ENCODE measurements around the gene VWA2. TPM values are rescaled to one million over a fixed set of nuclear protein-coding genes. Genes with fewer than 3 reads are reported as not detected.

VWA2 gene
- total RNA-seq, 1 experiment from 2014 or later: not detected

- Histone ChIP-seq H3K9me3 (ENCODE audit: control insufficient read depth in 1 of 2, insufficient read depth in 1 of 2, low read depth in 1 of 2, low read length in 2 of 2) (no peaks in the 10 kb centered on the region), H2AFZ (ENCODE audit: low read depth, low read length, poor library complexity, severe bottlenecking) (no peak overlapping the region), H3K9ac (ENCODE audit: low read length) (no peak overlapping the region), H3K36me3 (ENCODE audit: control insufficient read depth in 1 of 2, insufficient read depth in 2 of 2, low read length in 2 of 2) (no peaks in the 10 kb centered on the region), H3K9me2 (ENCODE audit: insufficient read depth) (no peaks in the 10 kb centered on the region), H3K4me2 (ENCODE audit: low read length) (no peak overlapping the region), H3K27me3 (ENCODE audit: insufficient read depth, low read length) (peaks cover 74% of the 10 kb centered on the region), H3K4me1 (ENCODE audit: control insufficient read depth in 1 of 2, insufficient read depth in 2 of 2, low read length in 2 of 2) (no peaks in the 10 kb centered on the region), H3K79me2 (ENCODE audit: insufficient read depth, low read length) (no peaks in the 10 kb centered on the region), H4K20me1 (ENCODE audit: insufficient read depth) (no peaks in the 10 kb centered on the region), H3K27ac (ENCODE audit: low read depth, low read length) (no peak overlapping the region), H3K4me3 (replicated peaks in 1 of 2; ENCODE audit: low read depth in 1 of 2, low read length in 2 of 2) (no peak overlapping the region)
- CTCF ChIA-PET: interaction anchor here (1.4 kb wide), 1 partner anchor 24 kb away, joined by 5 read pairs; no protein-coding TSS in a partner anchor
- no TSS peak for BruUV-seq (replicated peaks)
- intact Hi-C loops (cut with micrococcal nuclease): no loop called here
- no peak for DNase-seq (ENCODE audit: low read depth, low spot score)
- TF ChIP-seq RAD21 (IDR thresholded peaks at IDR 0.05; ENCODE audit: low read depth) (no peak), ELF1 (IDR thresholded peaks at IDR 0.05; ENCODE audit: borderline replicate concordance, low read depth) (no peak), POLR2A (IDR thresholded peaks at IDR 0.05; ENCODE audit: borderline replicate concordance, extremely low read depth, insufficient read depth, insufficient read length) (no peak), FOSL1 (IDR thresholded peaks at IDR 0.05; ENCODE audit: low read depth) (no peak), POLR2AphosphoS5 (IDR thresholded peaks at IDR 0.05; ENCODE audit: low read depth, low read length) (no peak), EGR1 (IDR thresholded peaks at IDR 0.05; ENCODE audit: low read depth) (no peak), SRF (IDR thresholded peaks at IDR 0.05; ENCODE audit: low read depth) (no peak), YY1 (IDR thresholded peaks at IDR 0.05; ENCODE audit: extremely low read depth, insufficient replicate concordance, low read depth, low read length) (no peak), TCF7L2 (IDR thresholded peaks at IDR 0.05; ENCODE audit: borderline replicate concordance, extremely low read depth, insufficient read depth, insufficient read length) (no peak), EZH2 (IDR thresholded peaks at IDR 0.05) (no peak), ZFX (IDR thresholded peaks at IDR 0.05) (no peak), ZNF274 (IDR thresholded peaks at IDR 0.05; ENCODE audit: low read depth, low read length) (no peak), ATF3 (IDR thresholded peaks at IDR 0.05) (no peak), SIN3A (IDR thresholded peaks at IDR 0.05; ENCODE audit: low read depth) (no peak), CEBPB (IDR thresholded peaks at IDR 0.05; ENCODE audit: low read depth) (no peak)
- ATAC-seq: no peak
- RAD21 ChIA-PET (ENCODE audit: low non-redundant PET in 1 of 2, low total read pairs in 2 of 2, uncharacterized antibody in 2 of 2, unreplicated experiment in 2 of 2): no interaction called here
- POLR2A ChIA-PET: no interaction called here
Observed at GRCh38 chr10:114328441-114328812, 89.4 kb downstream of the VWA2 start.

All from HCT116 (cell line).